GM06990 (cell line): Measurements from ENCODE around the gene USP20.

ENCODE experiments used
- DNase-seq: peaks from one replicate; pipeline ENCODE4 v3.0.0-alpha.2; 2011; ENCODE audit not compliant: insufficient read length; ENCODE audit errors: extremely low read depth
- H3K27me3 ChIP-seq: replicated peaks from 2 replicates; pipeline ENCODE4 v1.6.0; 2011; ENCODE audit warnings: low read length; ENCODE audit not compliant: control insufficient read depth, insufficient read depth
- H3K36me3 ChIP-seq: 2 replicates; pipeline ENCODE4 v1.5.1; 2011; ENCODE audit warnings: low read length; ENCODE audit not compliant: control insufficient read depth, insufficient read depth
- H3K4me3 ChIP-seq: replicated peaks from 2 replicates; pipeline ENCODE4 v1.5.1; 2011; ENCODE audit warnings: low read depth, mild to moderate bottlenecking, control low read depth, low read length
- CTCF ChIP-seq: IDR thresholded peaks from 2 replicates; pipeline ENCODE4 v1.5.1; 2011; ENCODE audit warnings: low read length, control low read depth, mild to moderate bottlenecking, inconsistent platforms; ENCODE audit not compliant: insufficient read depth, poor library complexity, severe bottlenecking

Gene USP20

GRCh38 chr9:129875687-129876395 is 40.6 kb downstream of the USP20 start:
- Histone ChIP-seq H3K36me3 (peaks cover 16% of the 10 kb centered on the region), H3K27me3 (no peaks in the 10 kb centered on the region), H3K4me3 (no peak overlapping the region)
- no peak for DNase-seq
- TF ChIP-seq CTCF: no peak

GRCh38 chr9:129876815-129877214 is 41.6 kb downstream of the USP20 start:
- TF ChIP-seq CTCF: no peak
- Histone ChIP-seq H3K27me3 (no peaks in the 10 kb centered on the region), H3K36me3 (peaks cover 20% of the 10 kb centered on the region), H3K4me3 (no peak overlapping the region)
- DNase-seq: no peak

GRCh38 chr9:129878291-129878690 is 43.0 kb downstream of the USP20 start:
- Histone ChIP-seq H3K27me3 (no peaks in the 10 kb centered on the region), H3K4me3 (no peak overlapping the region), H3K36me3 (peaks cover 20% of the 10 kb centered on the region)
- DNase-seq: no peak
- TF ChIP-seq CTCF: no peak

- Histone ChIP-seq H3K36me3 (peaks cover 20% of the 10 kb centered on the region), H3K4me3 (no peak overlapping the region), H3K27me3 (no peaks in the 10 kb centered on the region)
- TF ChIP-seq CTCF: no peak
- DNase-seq: no peak
Measured at GRCh38 chr9:129879103-129879699, 43.9 kb downstream of the USP20 start.

- Histone ChIP-seq H3K36me3 (peaks cover 16% of the 10 kb centered on the region), H3K4me3 (no peak overlapping the region), H3K27me3 (no peaks in the 10 kb centered on the region)
- DNase-seq: no peak
- no peak for TF ChIP-seq CTCF
Measured at GRCh38 chr9:129879991-129880653, 44.9 kb downstream of the USP20 start.
